CD14-positive monocyte (primary cell): ENCODE results near the gene ZNF195. TPM values are rescaled to one million over a fixed set of nuclear protein-coding genes. Genes with fewer than 3 reads are reported as not detected.

Source experiments
- DNase-seq, 3 donors: peaks; one replicate each; pipeline ENCODE4 v3.0.0-alpha.2; 2011 to 2022
- H2AFZ ChIP-seq: 2 replicates; pipeline ENCODE4 v1.6.0; 2012; ENCODE audit warnings: mild to moderate bottlenecking, low read depth, low read length, inconsistent platforms; ENCODE audit not compliant: insufficient read depth, poor library complexity, severe bottlenecking
- H3K27ac ChIP-seq, 2 donors: 1 replicate in 1 of 2; 2 replicates in 1 of 2; pipeline ENCODE4 v1.5.1; 2012 to 2013; ENCODE audit warnings: low read length in 2 of 2, control low read depth in 1 of 2, inconsistent platforms in 1 of 2, low read depth in 1 of 2, mild to moderate bottlenecking in 1 of 2
- H3K27me3 ChIP-seq, 2 donors: one replicate each; pipeline versions ENCODE4 v1.6.0 to v1.6.1; 2011 to 2013; ENCODE audit warnings: low read length in 2 of 2; ENCODE audit not compliant: control insufficient read depth in 2 of 2, insufficient read depth in 2 of 2
- H3K36me3 ChIP-seq, 2 donors: replicated peaks in 1 of 2; 1 replicate in 1 of 2; 2 replicates in 1 of 2; pipeline versions ENCODE4 v1.5.1 to v1.6.1; 2012 to 2013; ENCODE audit warnings: low read length in 2 of 2, control low read depth in 1 of 2, inconsistent platforms in 1 of 2, mild to moderate bottlenecking in 1 of 2; ENCODE audit not compliant: insufficient read depth in 2 of 2, control insufficient read depth in 1 of 2
- H3K4me1 ChIP-seq, 2 donors: 1 replicate in 1 of 2; 2 replicates in 1 of 2; pipeline versions ENCODE4 v1.5.1 to v1.6.1; 2012 to 2013; ENCODE audit warnings: low read length in 2 of 2, control low read depth in 1 of 2, inconsistent platforms in 1 of 2, mild to moderate bottlenecking in 1 of 2, moderate library complexity in 1 of 2; ENCODE audit not compliant: insufficient read depth in 2 of 2, control insufficient read depth in 1 of 2
- H3K4me2 ChIP-seq: replicated peaks from 2 replicates; pipeline ENCODE3; 2012; ENCODE audit warnings: low read length, moderate library complexity, mild to moderate bottlenecking; ENCODE audit not compliant: poor library complexity, severe bottlenecking; ENCODE audit errors: extremely low read depth
- H3K4me3 ChIP-seq, 3 experiments: fragments of 200-600 bp in 1 of 3; sonication (generic) in 1 of 3; replicated peaks in 1 of 3; 1 replicate in 2 of 3; 2 replicates in 1 of 3; pipeline ENCODE4 v1.5.1; 2011 to 2013; ENCODE audit warnings: low read length in 3 of 3, mild to moderate bottlenecking in 3 of 3, control low read depth in 2 of 3, low read depth in 2 of 3, inconsistent platforms in 1 of 3, moderate library complexity in 1 of 3
- H3K79me2 ChIP-seq: 2 replicates; pipeline ENCODE4 v1.6.0; 2012; ENCODE audit warnings: mild to moderate bottlenecking, control low read depth, inconsistent platforms, low read length, moderate library complexity; ENCODE audit not compliant: insufficient read depth
- H3K9ac ChIP-seq: 2 replicates; pipeline ENCODE4 v1.6.0; 2017; ENCODE audit warnings: low read length, mild to moderate bottlenecking; ENCODE audit not compliant: insufficient read depth, poor library complexity, severe bottlenecking
- H3K9me3 ChIP-seq, 2 donors: replicated peaks in 1 of 2; 1 replicate in 1 of 2; 2 replicates in 1 of 2; pipeline versions ENCODE4 v1.5.1 to v1.6.1; 2012 to 2013; ENCODE audit warnings: low read length in 2 of 2, control low read depth in 1 of 2; ENCODE audit not compliant: control insufficient read depth in 1 of 2, insufficient read depth in 1 of 2
- H4K20me1 ChIP-seq: 2 replicates; pipeline ENCODE4 v1.6.0; 2012; ENCODE audit warnings: mild to moderate bottlenecking, low read length, control low read depth, moderate library complexity; ENCODE audit not compliant: insufficient read depth
- H3K27ac Mint-ChIP-seq, 7 donors: one replicate each; pipeline ENCODE4 v1.8.0; 2020; ENCODE audit warnings: mild to moderate bottlenecking in 7 of 7, mixed read lengths in 7 of 7, moderate library complexity in 6 of 7, inconsistent platforms in 2 of 7
- H3K27me3 Mint-ChIP-seq, 3 donors: one replicate each; pipeline ENCODE4 v1.8.0; 2021 to 2022; ENCODE audit warnings: low read depth in 3 of 3, mild to moderate bottlenecking in 3 of 3, mixed read lengths in 3 of 3, moderate library complexity in 3 of 3, inconsistent platforms in 1 of 3
- H3K36me3 Mint-ChIP-seq, 2 donors: one replicate each; pipeline ENCODE4 v1.8.0; 2020; ENCODE audit warnings: mixed read lengths in 2 of 2, inconsistent platforms in 1 of 2, mild to moderate bottlenecking in 1 of 2
- H3K4me1 Mint-ChIP-seq: one replicate; pipeline ENCODE4 v1.8.0; 2020; ENCODE audit warnings: mild to moderate bottlenecking, mixed read lengths
- H3K4me3 Mint-ChIP-seq, 2 donors: one replicate each; pipeline ENCODE4 v1.8.0; 2020; ENCODE audit warnings: mild to moderate bottlenecking in 2 of 2, mixed read lengths in 2 of 2, moderate library complexity in 1 of 2
- H3K9me3 Mint-ChIP-seq, 7 donors: one replicate each; pipeline ENCODE4 v1.8.0; 2020 to 2022; ENCODE audit warnings: mixed read lengths in 7 of 7, mild to moderate bottlenecking in 6 of 7, moderate library complexity in 6 of 7, inconsistent platforms in 2 of 7
- CTCF ChIP-seq: fragments of 200-600 bp; IDR thresholded peaks from one replicate; pipeline ENCODE4 v1.8.0; 2022; ENCODE audit warnings: antibody characterized with exemption, mild to moderate bottlenecking
- WGBS: methylation state at CpG from one replicate; pipeline ENCODE4 v1.1.5; 2013; ENCODE audit warnings: missing lambda C conversion rate; ENCODE audit not compliant: insufficient coverage; 5-methylcytosine and 5-hydroxymethylcytosine counted together
- intact Hi-C, 2 donors: fragments of 100-400 bp; cut with micrococcal nuclease; formaldehyde crosslinking; loops; one replicate each; pipeline versions ENCODE4 v1.15.0 to v1.15.1; 2023
- polyA plus RNA-seq, 3 donors: library from polyadenylated mRNA; depleted of rRNA in 1 of 3; unstranded in 2 of 3; stranded (reverse) in 1 of 3; fragments of 300-500 nt in 2 of 3; fragments of >200 nt in 1 of 3; fragmentation: Illumina TruSeq in 2 of 3; gene quantifications; 1 replicate in 2 of 3; 2 replicates in 1 of 3; pipeline ENCODE4 v1.2.3, GENCODE V29; 2012 to 2021

The ZNF195 gene
- polyA plus RNA-seq, 3 donors = 10.7 to 24.7 (median 13.5) TPM

DNA sequence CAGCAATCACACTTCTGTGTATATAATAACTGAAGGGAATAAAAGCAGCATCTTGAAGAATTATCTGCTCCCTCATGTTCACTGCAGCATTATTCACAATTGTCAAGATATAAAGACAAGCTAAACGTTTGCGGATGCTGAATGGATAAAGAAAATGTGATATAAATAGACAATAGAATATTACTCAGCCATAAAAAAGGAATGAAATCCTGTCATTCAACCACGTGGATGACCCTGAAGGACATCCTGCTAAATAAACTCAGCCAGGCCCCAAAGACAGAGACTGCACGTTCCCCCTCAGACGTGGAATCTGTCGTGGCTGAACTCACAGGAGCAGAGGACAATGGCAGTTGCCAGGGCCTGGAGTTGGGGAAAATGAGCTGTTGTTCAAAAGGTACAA, 9.6 kb downstream of the ZNF195 start:
- Histone ChIP-seq H3K9me3 (peaks cover 39 to 83% of the 10 kb centered on the region in 2 donors), H3K4me2 (no peak overlapping the region)

DNA sequence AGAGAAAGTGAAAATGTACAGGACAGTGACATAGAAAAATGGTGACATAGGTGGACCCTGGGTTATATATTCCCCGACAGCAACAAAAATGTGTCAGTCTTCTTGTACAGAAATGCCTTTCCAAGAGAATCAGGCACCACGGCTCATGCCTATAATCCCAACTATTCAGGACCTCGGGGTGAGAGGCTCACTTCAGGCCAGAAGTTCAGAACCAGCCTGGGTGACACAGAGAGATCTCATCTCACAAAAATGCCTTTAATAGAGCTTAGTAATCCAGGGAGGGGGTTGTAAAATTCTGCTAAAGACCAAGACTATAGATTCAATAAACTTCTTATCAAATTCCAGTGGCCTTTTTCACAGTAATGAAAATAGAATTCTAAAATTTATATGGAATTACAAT, 10.7 kb downstream of the ZNF195 start:
- Histone ChIP-seq H3K4me1 (no peaks in the 10 kb centered on the region), H3K9ac (no peak overlapping the region), H3K9me3 (peaks cover 41 to 83% of the 10 kb centered on the region in 2 donors), H3K4me2 (no peak overlapping the region), H4K20me1 (no peaks in the 10 kb centered on the region), H3K27me3 (no peaks in the 10 kb centered on the region), H3K27ac (no peak overlapping the region), H3K79me2 (peaks cover 12% of the 10 kb centered on the region), H3K4me3 (no peak overlapping the region), H3K36me3 (peaks cover 81 to 100% of the 10 kb centered on the region in 2 donors), H2AFZ (no peak overlapping the region)
- intact Hi-C loops = no loop called here
- Mint-ChIP-seq H3K4me3 (no peak overlapping the region), H3K27ac (no peak overlapping the region), H3K36me3 (peaks cover 83 to 94% of the 10 kb centered on the region in 2 donors), H3K9me3 (peaks cover 38 to 83% (median 73%) of the 10 kb centered on the region in 7 donors), H3K27me3 (no peaks in the 10 kb centered on the region), H3K4me1 (no peaks in the 10 kb centered on the region)
- no peak for TF ChIP-seq CTCF
- 100% methylated on average over 2 of the region's 3 CpGs for WGBS
- DNase-seq = no peak

More for the DNA sequence above, 9.6 kb downstream of the ZNF195 start:
- H3K4me3 ChIP-seq = no peak overlapping the region
- whole genome bisulfite sequencing = 100% methylated on average over 1 of the region's 6 CpGs
- TF ChIP-seq CTCF = no peak
- Mint-ChIP-seq H3K4me1 (no peaks in the 10 kb centered on the region), H3K27ac (no peak overlapping the region), H3K4me3 (no peak overlapping the region), H3K9me3 (peaks cover 35 to 80% (median 65%) of the 10 kb centered on the region in 7 donors), H3K27me3 (no peaks in the 10 kb centered on the region), H3K36me3 (peaks cover 83 to 94% of the 10 kb centered on the region in 2 donors)
- no peaks in the 10 kb centered on the region for H4K20me1 ChIP-seq
- DNase-seq = no peak
- H3K27me3 ChIP-seq = no peaks in the 10 kb centered on the region
- no peak overlapping the region for H3K27ac ChIP-seq
- H3K79me2 ChIP-seq = peaks cover 23% of the 10 kb centered on the region
- H3K4me1 ChIP-seq = no peaks in the 10 kb centered on the region
- no peak overlapping the region for H2AFZ ChIP-seq
- H3K36me3 ChIP-seq = peaks cover 69 to 100% of the 10 kb centered on the region in 2 donors
- H3K9ac ChIP-seq = no peak overlapping the region
- intact Hi-C loops = no loop called here
